Measurements from ENCODE around the gene SUMO3.

DNA sequence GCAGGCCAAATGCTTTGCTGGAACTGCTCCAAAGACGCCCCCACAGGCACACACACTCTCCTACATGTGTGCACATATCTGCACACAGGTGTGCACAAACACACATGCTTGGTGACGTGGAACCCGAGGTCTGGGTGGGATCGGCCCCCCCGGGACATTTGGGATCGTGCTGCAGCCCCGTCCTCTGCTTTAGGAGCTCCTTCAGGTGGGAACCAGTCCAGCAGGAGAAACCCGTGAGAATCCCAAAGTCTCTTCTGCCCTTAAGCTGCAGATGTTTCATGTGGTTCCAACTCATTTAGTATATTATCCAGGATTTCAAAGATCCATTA, 54.8 kb downstream of the SUMO3 start:
- no peak for TF ChIP-seq EZH2 (IDR thresholded peaks at IDR 0.05; ENCODE audit: borderline replicate concordance, low read depth, low read length, severe bottlenecking)
- no peak for TF ChIP-seq CTCF (IDR thresholded peaks at IDR 0.05; ENCODE audit: extremely low read depth in 1 of 2, insufficient read depth in 1 of 2, low read depth in 1 of 2, low read length in 2 of 2)
- no peak for TF ChIP-seq POLR2A (IDR thresholded peaks at IDR 0.05; ENCODE audit: low read depth, low read length)
- no peak for TF ChIP-seq POLR2AphosphoS5 (IDR thresholded peaks at IDR 0.05; ENCODE audit: insufficient read depth, low read depth, low read length)
- no peak for TF ChIP-seq MAX (IDR thresholded peaks at IDR 0.05; ENCODE audit: insufficient read depth, insufficient read length)
- TF ChIP-seq FOS (IDR thresholded peaks at IDR 0.05; ENCODE audit: borderline replicate concordance, insufficient read depth, low read length) = no peak
- TF ChIP-seq MYC (IDR thresholded peaks at IDR 0.05; ENCODE audit: low read depth, low read length) = no peak
- TF ChIP-seq JUN (IDR thresholded peaks at IDR 0.05; ENCODE audit: borderline replicate concordance, insufficient read depth, insufficient read length, low read depth) = no peak
- no peak for TF ChIP-seq GATA2 (IDR thresholded peaks at IDR 0.05; ENCODE audit: insufficient read depth, insufficient read length, low read depth, low read length)

Data from endothelial cell of umbilical vein (primary cell).